Left kidney (tissue), 1 donor: ENCODE results near the gene ASB5. TPM values are rescaled to one million over a fixed set of nuclear protein-coding genes. Genes with fewer than 3 reads are reported as not detected.

Experiments used
- polyA plus RNA-seq: library from polyadenylated mRNA; unstranded; fragments of 120-200 nt; gene quantifications from one replicate; pipeline ENCODE4 v1.2.1, GENCODE V29; 2013; ENCODE audit not compliant: insufficient read length

Gene ASB5
- polyA plus RNA-seq, 1 donor, result 0.18 TPM

Other genes starting within 250 kb of the ASB5 start
- gene WDR17, start 203.4 kb downstream of the ASB5 start, polyA plus RNA-seq, result 16.2 TPM
- gene SPATA4, start 73.6 kb downstream of the ASB5 start, polyA plus RNA-seq, result 1.4 TPM
- gene SPCS3, start 50.7 kb upstream of the ASB5 start, polyA plus RNA-seq, result 111 TPM